22Rv1 (cell line): ENCODE results near the gene TBX5.

Experiments
- H3K27ac ChIP-seq: fragments of 450-650 bp; 2 replicates; pipeline ENCODE4 v1.5.1; 2017
- ZFX ChIP-seq: fragments of 450-650 bp; IDR thresholded peaks from 2 replicates; pipeline ENCODE4 v1.6.1; 2017; ENCODE audit warnings: antibody characterized with exemption, borderline replicate concordance
- TF ChIP-seq, protein P1 (sequence below): fragments of 450-650 bp; IDR thresholded peaks from 2 replicates; pipeline ENCODE4 v1.5.1; 2017; ENCODE audit warnings: mild to moderate bottlenecking

TBX5 gene

DNA sequence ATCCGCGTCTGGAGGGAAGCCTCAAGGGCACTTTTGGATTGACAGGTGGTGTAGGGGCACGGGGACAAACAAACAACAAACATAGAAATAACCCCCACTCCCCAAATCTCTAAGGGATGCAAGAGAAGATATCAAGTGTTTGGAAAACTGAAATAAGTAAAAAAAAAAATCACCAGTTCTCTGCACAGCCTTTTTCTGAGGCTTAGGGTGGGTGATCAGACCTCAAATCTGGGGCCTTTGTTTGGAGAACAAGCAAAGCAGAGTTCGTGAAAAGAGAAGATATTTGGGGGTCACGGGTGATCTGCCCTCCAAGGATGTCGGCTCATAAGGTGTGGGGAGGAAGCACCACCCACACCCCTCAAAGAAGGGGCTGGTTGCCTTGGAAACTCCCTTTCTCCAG lies 10.7 kb downstream of the TBX5 start:
- TF ChIP-seq ZFX = no peak
- TF ChIP-seq, protein P1, sequence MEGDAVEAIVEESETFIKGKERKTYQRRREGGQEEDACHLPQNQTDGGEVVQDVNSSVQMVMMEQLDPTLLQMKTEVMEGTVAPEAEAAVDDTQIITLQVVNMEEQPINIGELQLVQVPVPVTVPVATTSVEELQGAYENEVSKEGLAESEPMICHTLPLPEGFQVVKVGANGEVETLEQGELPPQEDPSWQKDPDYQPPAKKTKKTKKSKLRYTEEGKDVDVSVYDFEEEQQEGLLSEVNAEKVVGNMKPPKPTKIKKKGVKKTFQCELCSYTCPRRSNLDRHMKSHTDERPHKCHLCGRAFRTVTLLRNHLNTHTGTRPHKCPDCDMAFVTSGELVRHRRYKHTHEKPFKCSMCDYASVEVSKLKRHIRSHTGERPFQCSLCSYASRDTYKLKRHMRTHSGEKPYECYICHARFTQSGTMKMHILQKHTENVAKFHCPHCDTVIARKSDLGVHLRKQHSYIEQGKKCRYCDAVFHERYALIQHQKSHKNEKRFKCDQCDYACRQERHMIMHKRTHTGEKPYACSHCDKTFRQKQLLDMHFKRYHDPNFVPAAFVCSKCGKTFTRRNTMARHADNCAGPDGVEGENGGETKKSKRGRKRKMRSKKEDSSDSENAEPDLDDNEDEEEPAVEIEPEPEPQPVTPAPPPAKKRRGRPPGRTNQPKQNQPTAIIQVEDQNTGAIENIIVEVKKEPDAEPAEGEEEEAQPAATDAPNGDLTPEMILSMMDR = no peak
- H3K27ac ChIP-seq = no peak overlapping the region

DNA sequence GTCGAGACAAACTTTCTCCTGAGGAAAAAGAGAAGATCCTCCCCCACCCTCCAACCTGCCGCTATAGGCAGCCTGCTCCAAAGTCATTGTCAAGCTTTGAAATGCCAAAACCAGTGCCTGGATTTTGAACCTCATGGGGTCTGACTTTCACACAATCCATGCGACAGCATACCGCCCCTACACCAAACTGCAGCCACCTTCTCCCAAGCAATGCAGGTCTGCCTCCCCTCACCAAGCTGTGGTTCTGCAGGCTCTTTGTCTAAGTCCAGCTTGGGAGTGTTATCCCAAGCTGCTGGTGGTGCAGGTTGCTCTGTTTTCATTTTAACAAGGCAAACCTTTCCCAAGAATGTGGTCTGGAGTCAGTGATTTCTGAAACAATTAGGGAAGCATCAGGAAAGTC lies 12.4 kb downstream of the TBX5 start:
- TF ChIP-seq, protein P1 = no peak
- TF ChIP-seq ZFX = no peak
- no peak overlapping the region for H3K27ac ChIP-seq

DNA sequence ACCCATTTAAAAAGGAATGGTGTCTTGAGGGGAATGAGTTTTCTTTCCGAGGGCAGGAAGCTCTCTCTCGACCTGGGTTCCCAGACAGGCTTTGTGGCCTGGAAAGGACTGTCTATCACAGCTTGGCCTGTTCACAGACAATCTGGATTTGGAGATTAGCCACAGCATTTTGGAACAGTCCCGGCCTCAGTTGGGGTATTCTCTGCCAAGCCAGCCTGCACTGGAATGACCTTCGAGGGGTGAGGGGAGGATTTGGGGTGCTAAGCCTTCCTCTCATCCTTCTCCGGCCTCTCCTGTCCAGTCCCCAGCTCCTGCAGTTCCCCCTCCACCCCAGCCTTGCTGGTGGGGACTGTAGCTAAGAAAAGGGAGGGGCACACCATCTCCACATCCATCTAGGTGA lies 13.0 kb downstream of the TBX5 start:
- H3K27ac ChIP-seq = no peak overlapping the region
- TF ChIP-seq ZFX = no peak
- TF ChIP-seq, protein P1 = no peak

DNA sequence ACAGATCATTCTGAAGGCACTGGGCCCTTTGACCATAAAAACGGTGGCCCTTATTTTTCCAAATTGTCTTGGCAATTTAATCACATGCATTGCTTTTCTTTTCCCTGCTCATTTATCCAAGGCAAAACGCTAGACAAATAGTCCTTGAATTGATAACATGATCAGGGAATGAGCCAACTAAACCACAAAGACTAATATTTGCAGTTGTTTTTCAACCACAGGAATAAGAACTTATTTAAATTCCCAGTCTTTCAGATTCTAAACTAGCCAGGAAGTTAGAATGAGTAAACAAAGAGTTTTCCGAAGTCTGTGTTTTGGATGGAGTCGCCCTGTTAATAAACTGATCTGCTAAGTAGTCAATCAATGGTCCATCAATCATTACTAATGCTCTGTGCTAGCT lies 14.9 kb downstream of the TBX5 start:
- H3K27ac ChIP-seq = no peak overlapping the region
- TF ChIP-seq, protein P1 = no peak
- TF ChIP-seq ZFX = no peak

DNA sequence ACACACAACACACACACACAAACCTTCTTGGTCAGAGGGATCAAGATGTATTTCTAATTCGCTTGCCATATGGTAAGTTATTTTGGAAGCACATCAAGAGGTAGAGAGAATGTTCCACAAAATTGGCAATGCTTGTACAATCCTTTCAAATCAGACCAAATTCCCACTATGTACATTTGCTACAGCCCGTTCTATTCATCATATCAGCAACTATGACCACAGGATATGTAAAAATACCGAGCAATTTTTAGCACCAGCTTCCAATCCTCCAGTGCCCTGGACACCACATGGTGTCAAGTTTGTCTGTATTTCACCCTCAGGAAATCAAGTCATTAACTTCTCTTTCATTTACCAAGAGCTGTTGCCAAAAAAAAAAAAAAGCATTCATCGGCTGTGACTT lies 21.2 kb downstream of the TBX5 start:
- TF ChIP-seq ZFX = no peak
- TF ChIP-seq, protein P1 = no peak
- H3K27ac ChIP-seq = no peak overlapping the region

DNA sequence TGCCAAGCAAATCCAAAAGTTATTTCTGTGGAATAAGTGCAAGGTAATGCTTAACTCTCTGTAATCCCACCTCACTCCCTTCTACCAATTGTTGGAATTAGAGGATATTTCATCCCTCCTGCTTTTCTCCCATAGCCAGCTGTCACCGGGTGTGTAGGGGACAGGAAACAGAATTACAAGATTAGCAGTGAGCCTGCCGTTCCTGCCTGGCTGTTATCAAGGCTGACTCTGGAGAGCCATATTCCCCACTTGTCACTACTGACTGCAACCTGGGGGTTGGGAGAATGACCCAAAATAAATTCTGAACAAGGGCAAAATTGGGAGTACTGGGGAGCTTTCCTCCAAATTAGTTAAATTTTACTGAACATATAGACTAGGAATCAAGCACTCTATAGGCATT lies 24.8 kb downstream of the TBX5 start:
- H3K27ac ChIP-seq = no peak overlapping the region
- TF ChIP-seq, protein P1 = no peak
- TF ChIP-seq ZFX = no peak

DNA sequence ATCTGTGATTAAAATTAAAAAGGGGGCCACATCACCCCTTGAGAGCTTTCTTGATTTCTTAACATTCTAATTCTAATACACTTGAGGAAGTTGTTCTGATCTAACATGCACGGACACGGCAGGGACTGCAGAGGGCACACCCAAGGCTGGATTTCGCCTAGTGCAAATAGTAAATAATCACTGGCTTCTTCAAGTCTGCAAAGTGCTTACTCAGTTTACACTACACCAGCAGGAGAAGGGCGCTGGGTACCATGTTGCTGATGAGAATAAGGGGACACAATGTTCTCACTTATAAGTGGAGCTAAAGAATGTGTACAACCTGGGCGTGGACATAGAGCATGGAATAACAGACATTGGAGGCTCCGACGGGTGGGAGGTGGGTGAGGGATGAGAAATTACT lies 34.2 kb downstream of the TBX5 start:
- no peak overlapping the region for H3K27ac ChIP-seq
- TF ChIP-seq ZFX = no peak
- TF ChIP-seq, protein P1 = no peak
